Measurements from ENCODE around the gene NDUFA7. TPM values are rescaled to one million over a fixed set of nuclear protein-coding genes. Genes with fewer than 3 reads are reported as not detected.
"Not testable (repeated sequence)": the region's sequence is repeated elsewhere in the genome, so short reads cannot be mapped to it uniquely, and the experiment has no call there.

NDUFA7 gene
- total RNA-seq, 4 donors from 2014 or later: 14.5 to 44.2 (median 33.1) TPM

DNA sequence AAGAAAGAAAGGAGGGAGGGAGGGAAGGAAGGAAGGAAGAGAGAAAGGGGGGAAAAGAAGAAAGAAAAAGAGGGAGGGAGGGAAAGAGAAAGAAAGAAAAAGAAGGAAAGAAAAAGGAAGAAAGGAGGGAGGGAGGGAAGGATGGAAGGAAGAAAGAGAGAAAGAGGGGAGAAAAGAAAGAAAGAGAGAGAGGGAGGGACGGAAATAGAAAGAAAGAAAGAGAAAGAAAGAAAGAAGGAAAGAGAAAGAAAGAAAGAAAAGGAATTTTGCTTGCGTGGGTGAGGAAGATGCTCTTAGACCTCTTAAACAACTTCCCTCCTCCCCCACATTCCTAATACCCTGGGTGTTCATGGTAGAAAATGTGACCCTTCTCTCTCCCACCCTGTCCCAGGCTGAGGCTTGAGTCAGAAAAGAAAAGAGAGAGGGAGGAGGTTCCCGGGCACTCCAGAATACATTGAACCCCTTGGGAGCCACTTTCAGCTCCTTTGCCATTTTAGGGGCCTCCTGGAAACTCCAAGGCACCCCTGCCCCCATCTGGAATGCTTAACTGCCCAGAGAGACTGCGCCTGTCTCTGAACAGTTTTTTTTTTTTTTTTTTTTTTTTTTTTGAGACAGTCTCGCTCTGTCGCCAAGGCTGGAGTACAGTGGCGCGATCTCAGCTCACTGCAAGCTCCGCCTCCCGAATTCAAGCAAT lies 31.1 kb upstream of the NDUFA7 start:
- DNase-seq (ENCODE audit: low spot score): no peak
- peak; percentile 58 for ATAC-seq (ENCODE audit: low FRiP score)

DNA sequence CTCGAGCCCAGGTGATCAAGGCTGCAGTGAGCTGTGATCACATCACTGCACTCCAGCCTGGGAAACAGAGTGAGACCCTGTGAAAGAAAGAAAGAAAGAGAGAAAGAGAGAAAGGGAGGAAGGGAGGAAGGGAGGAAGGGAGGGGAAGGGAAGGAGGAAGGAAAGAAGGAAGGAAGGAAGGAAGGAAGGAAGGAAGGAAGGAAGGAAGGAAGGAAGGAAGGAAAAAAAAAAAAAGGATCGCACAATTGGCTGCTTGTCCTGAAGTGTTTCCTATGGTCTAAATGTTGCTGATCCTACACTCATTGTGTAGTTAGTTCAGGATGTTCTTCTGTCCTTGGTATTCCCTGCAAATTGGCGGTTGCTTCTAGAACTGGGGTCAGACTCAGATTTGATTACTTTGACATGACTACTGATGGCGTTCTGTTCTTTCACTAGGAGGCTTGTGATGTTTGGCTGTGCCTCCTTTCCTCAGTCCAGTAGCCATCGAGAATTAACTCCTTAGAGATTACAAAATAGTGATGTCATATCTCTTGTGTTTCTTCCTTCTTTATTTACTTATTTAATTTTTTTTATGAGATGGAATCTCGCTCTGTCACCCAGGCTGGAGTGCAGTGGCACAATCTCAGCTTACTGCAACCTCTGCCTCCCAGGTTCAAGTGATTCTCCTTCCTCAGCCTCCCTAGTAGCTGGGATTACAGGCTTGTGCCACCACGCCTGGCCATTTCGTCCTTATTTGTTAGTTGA lies 28.6 kb upstream of the NDUFA7 start:
- ATAC-seq (ENCODE audit: low FRiP score); DNase-seq (ENCODE audit: low spot score): not testable (repeated sequence)

More for the DNA sequence above, 31.1 kb upstream of the NDUFA7 start:
- TF ChIP-seq, protein P1, sequence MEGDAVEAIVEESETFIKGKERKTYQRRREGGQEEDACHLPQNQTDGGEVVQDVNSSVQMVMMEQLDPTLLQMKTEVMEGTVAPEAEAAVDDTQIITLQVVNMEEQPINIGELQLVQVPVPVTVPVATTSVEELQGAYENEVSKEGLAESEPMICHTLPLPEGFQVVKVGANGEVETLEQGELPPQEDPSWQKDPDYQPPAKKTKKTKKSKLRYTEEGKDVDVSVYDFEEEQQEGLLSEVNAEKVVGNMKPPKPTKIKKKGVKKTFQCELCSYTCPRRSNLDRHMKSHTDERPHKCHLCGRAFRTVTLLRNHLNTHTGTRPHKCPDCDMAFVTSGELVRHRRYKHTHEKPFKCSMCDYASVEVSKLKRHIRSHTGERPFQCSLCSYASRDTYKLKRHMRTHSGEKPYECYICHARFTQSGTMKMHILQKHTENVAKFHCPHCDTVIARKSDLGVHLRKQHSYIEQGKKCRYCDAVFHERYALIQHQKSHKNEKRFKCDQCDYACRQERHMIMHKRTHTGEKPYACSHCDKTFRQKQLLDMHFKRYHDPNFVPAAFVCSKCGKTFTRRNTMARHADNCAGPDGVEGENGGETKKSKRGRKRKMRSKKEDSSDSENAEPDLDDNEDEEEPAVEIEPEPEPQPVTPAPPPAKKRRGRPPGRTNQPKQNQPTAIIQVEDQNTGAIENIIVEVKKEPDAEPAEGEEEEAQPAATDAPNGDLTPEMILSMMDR (IDR thresholded peaks at IDR 0.05): no peak

DNA sequence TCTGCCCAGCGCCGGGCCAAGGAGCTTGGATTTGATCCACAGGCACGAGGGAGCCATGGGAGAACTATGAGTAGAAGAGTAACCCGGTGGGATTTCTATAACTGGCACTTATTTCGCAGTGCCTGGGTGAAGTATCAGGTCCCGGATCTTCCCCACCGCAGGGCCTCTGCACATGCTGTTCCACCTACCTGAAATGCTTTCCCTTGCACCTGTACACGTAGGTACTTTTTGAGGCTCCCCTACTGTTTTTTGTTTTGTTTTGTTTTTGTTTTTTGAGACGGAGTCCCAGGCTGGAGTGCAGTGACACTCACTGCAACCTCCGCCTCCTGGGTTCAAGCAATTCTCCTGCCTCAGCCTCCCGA lies 22.3 kb upstream of the NDUFA7 start:
- DNase-seq (ENCODE audit: low spot score) (no peak), ATAC-seq (ENCODE audit: low FRiP score) (no peak)
- TF ChIP-seq, protein P1 (IDR thresholded peaks at IDR 0.05): no peak

DNA sequence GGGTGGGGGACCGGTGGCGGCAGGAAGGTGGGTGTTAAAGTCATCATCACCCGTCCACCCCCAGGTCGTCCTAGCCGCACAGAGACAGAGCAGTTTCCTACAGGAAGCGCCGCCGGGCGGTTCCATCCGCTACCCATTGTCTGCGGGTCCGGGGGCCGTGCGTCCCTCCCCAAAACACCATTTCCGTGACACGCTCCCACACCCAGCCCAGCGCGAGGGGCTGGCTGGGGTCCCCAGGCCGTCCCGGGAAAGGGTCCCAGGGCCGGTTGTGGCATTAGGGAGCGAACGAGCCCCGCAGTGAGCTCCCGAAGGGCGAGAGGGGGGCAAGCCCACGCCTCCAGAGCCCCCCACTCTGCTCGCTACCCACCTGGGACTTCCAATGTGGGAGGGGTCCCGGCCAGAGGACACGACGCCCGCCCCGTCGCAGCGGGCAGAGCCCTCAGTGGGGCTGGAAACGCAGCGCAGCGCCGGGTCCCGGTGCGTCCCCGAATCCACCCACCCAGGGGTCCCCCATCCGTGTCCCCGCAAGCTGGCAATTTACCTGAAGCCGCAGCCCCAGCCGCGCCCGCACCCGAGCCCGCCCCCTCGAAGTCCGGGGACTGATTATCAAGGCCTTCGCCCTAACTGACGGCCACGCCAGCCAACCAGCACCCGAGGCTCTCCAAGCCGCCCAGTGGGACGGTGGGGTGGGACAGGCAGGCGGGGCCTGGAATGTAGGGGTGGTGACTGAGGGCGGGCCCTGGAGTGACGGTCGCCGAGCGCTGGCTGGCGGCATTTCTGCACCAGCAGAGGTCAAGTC lies 21.7 kb upstream of the NDUFA7 start, which contains the start of gene KANK3:
TSS of gene KANK3 (minus strand) at position 579 of the 799 bp plus-strand sequence. CDS start 5,434 bp downstream, outside the sequence.
- TF ChIP-seq, protein P1 (IDR thresholded peaks at IDR 0.05): no peak
- ATAC-seq (ENCODE audit: low FRiP score) (peak; percentile 92), DNase-seq (ENCODE audit: low spot score) (peak; percentile 85)

DNA sequence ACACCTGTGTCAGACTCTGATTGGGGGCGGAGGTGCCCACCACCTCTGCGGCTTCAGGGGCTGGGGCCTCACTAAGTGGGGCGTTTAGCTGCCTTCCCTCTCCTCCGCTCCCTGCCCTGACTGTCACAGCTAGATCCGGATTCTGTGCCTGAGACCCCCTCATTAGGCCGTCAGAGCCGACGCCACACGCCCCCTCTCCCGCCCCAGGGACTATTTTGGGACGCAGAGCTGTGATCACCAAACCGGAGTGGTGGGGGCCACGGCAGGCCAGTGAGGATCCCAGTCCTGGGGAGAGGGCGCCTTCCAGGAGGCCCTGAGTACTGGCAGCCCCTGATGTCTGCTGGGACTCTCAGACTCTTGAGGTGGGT lies 21.1 kb upstream of the NDUFA7 start:
- DNase-seq (ENCODE audit: low spot score) (no peak), ATAC-seq (ENCODE audit: low FRiP score) (no peak)
- TF ChIP-seq, protein P1 (IDR thresholded peaks at IDR 0.05): no peak

DNA sequence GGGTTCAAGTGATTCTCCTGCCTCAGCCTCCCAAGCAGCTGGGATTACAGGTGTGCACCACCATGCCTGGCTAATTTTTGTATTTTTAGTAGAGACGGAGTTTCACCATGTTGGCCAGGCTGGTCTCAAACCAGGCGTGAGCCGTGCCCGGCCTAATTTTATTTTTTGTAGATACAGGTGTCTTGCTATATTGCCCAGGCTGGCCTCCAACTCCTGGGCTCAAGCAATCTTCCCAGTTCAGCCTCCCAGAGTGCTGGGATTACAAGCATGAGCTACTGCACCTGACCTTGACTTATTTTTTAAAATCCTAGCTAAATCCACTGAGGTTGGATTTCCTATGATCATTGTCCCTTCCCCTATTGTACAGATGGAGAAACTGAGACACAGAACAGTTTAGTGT lies 20.3 kb upstream of the NDUFA7 start:
- DNase-seq (ENCODE audit: low spot score); ATAC-seq (ENCODE audit: low FRiP score): not testable (repeated sequence)

DNA sequence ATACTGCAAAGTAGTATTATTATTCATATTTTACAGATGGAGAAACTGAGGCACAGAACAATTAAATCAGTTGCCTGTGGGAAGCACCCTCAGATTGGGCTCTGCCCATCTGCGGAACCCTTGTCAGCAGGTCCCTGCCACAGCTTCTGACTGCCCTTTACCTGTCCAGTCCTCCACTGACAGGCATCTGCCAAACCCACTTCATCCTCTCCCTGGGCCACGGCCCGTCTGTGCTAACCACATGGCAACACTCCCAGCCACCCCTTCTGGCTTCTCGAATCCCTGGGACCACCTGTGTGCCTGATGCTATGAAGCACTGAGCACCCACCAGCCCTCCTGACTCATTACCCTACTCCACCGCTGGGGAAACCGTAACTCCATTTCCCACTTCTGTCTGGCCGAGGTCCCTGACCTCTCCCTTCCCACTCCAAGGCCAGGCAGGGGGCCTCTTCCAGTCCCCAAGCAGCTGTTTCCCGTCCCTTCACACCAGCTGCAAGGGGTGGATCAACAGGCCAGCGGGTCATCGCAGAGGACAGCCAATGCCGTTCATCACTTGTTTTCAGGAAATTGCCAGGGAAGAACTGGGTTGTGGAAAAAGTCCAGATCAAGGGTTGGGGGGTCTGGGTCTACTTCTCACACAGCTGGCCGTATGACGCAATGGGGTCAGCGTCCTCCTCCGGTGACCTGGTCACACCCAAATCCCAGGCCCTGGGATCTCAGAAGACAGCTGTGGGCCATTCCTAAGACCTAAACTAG lies 19.3 kb upstream of the NDUFA7 start:
- TF ChIP-seq, protein P1 (IDR thresholded peaks at IDR 0.05): no peak
- ATAC-seq (ENCODE audit: low FRiP score) (peak; percentile 27), DNase-seq (ENCODE audit: low spot score) (no peak)
